ENCODE measurements around the gene BCAS1.

- no peak for TF ChIP-seq TAF1 (IDR thresholded peaks at IDR 0.05; ENCODE audit: borderline replicate concordance, low read depth, low read length)
- no peak for TF ChIP-seq POLR2AphosphoS5 (IDR thresholded peaks at IDR 0.05; ENCODE audit: low read depth, low read length)
Observed at GRCh38 chr20:53972179-53972578, 98.2 kb downstream of the BCAS1 start.

Measured in GM12892 (cell line).